SK-N-SH treated with all-trans-retinoic acid at 6 μM for 48 hours (cell line): ENCODE results near the gene WIPI1.

Source experiments
- ATAC-seq: fragments of 200-7000 bp; cut with Tn5 transposase; 3 replicates; pipeline ENCODE4 v1.9.1; 2020; ENCODE audit warnings: mild to moderate bottlenecking, moderate library complexity
- ARNTL ChIP-seq: fragments of 450-650 bp; formaldehyde crosslinking; IDR thresholded peaks from 2 replicates; pipeline ENCODE4 v1.5.0; 2020; ENCODE audit warnings: low read depth, mild to moderate bottlenecking, moderate library complexity, borderline replicate concordance
- CSDC2 ChIP-seq: fragments of 250-450 bp; sonication (Bioruptor Pico); IDR thresholded peaks from 2 replicates; pipeline ENCODE4 v1.5.0; 2020; ENCODE audit warnings: mild to moderate bottlenecking, moderate library complexity
- ESRRG ChIP-seq: fragments of 250-450 bp; sonication (Bioruptor Pico); IDR thresholded peaks from 2 replicates; pipeline ENCODE4 v1.6.1; 2021; ENCODE audit warnings: mild to moderate bottlenecking
- GLIS3 ChIP-seq: fragments of 250-450 bp; sonication (Bioruptor Pico); IDR thresholded peaks from 2 replicates; pipeline ENCODE4 v1.5.0; 2020; ENCODE audit warnings: mild to moderate bottlenecking, moderate library complexity
- ISL1 ChIP-seq: fragments of 250-450 bp; sonication (Bioruptor Pico); IDR thresholded peaks from 2 replicates; pipeline ENCODE4 v2.1.2; 2022; ENCODE audit warnings: mild to moderate bottlenecking, moderate library complexity
- PATZ1 ChIP-seq: fragments of 250-450 bp; sonication (Bioruptor Pico); IDR thresholded peaks from 2 replicates; pipeline ENCODE4 v1.8.0; 2020; ENCODE audit warnings: mild to moderate bottlenecking, moderate library complexity, borderline replicate concordance
- PPARA ChIP-seq: fragments of 250-450 bp; sonication (Bioruptor Pico); IDR thresholded peaks from 2 replicates; pipeline ENCODE4 v1.5.0; 2020; ENCODE audit warnings: mild to moderate bottlenecking, borderline replicate concordance
- RARB ChIP-seq: fragments of 250-450 bp; sonication (Bioruptor Pico); IDR thresholded peaks from 2 replicates; pipeline ENCODE4 v1.8.0; 2021; ENCODE audit warnings: mild to moderate bottlenecking, moderate library complexity
- SNAI2 ChIP-seq: fragments of 250-450 bp; sonication (Bioruptor Pico); IDR thresholded peaks from 2 replicates; pipeline ENCODE4 v1.5.0; 2020; ENCODE audit warnings: mild to moderate bottlenecking, moderate library complexity
- TCF4 ChIP-seq: fragments of 250-450 bp; sonication (Bioruptor Pico); IDR thresholded peaks from 2 replicates; pipeline ENCODE4 v1.8.0; 2021; ENCODE audit warnings: mild to moderate bottlenecking, moderate library complexity, borderline replicate concordance
- TOX ChIP-seq: fragments of 250-450 bp; sonication (Bioruptor Pico); IDR thresholded peaks from 2 replicates; pipeline ENCODE4 v1.8.0; 2021; ENCODE audit warnings: mild to moderate bottlenecking, moderate library complexity, borderline replicate concordance
- TSHZ2 ChIP-seq: fragments of 250-450 bp; sonication (Bioruptor Pico); IDR thresholded peaks from 2 replicates; pipeline ENCODE4 v1.5.0; 2020; ENCODE audit warnings: mild to moderate bottlenecking, moderate library complexity
- ZC3H10 ChIP-seq: fragments of 250-450 bp; sonication (Bioruptor Pico); IDR thresholded peaks from 2 replicates; pipeline ENCODE4 v1.5.1; 2021; ENCODE audit warnings: mild to moderate bottlenecking, moderate library complexity
- ZFP3 ChIP-seq: fragments of 250-450 bp; sonication (Bioruptor Pico); IDR thresholded peaks from 2 replicates; pipeline ENCODE4 v1.5.0; 2020; ENCODE audit warnings: mild to moderate bottlenecking, moderate library complexity
- ZFP30 ChIP-seq: fragments of 450-650 bp; formaldehyde crosslinking; IDR thresholded peaks from 2 replicates; pipeline ENCODE4 v1.5.0; 2022; ENCODE audit warnings: mild to moderate bottlenecking, moderate library complexity
- ZNF565 ChIP-seq: fragments of 450-650 bp; formaldehyde crosslinking; conservative IDR thresholded peaks from 2 replicates; pipeline ENCODE4 v1.5.0; 2020; ENCODE audit warnings: low read depth, mild to moderate bottlenecking, moderate library complexity
- ZNF70 ChIP-seq: fragments of 450-650 bp; formaldehyde crosslinking; IDR thresholded peaks from 2 replicates; pipeline ENCODE4 v1.5.0; 2020; ENCODE audit warnings: mild to moderate bottlenecking, moderate library complexity
- ZNF8 ChIP-seq: fragments of 450-650 bp; formaldehyde crosslinking; IDR thresholded peaks from 2 replicates; pipeline ENCODE4 v1.5.0; 2020; ENCODE audit warnings: mild to moderate bottlenecking, moderate library complexity
- TF ChIP-seq, protein P1 (sequence below): fragments of 250-450 bp; sonication (Bioruptor Pico); IDR thresholded peaks from 2 replicates; pipeline ENCODE4 v1.5.1; 2020; ENCODE audit warnings: low read depth, mild to moderate bottlenecking, moderate library complexity
- TF ChIP-seq, protein P2 (sequence below): fragments of 250-450 bp; sonication (Bioruptor Pico); IDR thresholded peaks from 2 replicates; pipeline ENCODE4 v1.8.0; 2021; ENCODE audit warnings: low read depth, mild to moderate bottlenecking, moderate library complexity, borderline replicate concordance

The WIPI1 gene

GRCh38 chr17:68451670-68452354, 5.5 kb downstream of the WIPI1 start:
- TF ChIP-seq ZFP3 (no peak), CSDC2 (CRISPR knock-in tag) (no peak), ZNF8 (CRISPR knock-in tag) (no peak), ISL1 (no peak), TCF4 (CRISPR knock-in tag) (no peak), SNAI2 (no peak), ARNTL (CRISPR knock-in tag) (no peak), RARB (CRISPR knock-in tag) (no peak)
- TF ChIP-seq, all 23 proteins: peak for 0
- no peak for ATAC-seq

DNA sequence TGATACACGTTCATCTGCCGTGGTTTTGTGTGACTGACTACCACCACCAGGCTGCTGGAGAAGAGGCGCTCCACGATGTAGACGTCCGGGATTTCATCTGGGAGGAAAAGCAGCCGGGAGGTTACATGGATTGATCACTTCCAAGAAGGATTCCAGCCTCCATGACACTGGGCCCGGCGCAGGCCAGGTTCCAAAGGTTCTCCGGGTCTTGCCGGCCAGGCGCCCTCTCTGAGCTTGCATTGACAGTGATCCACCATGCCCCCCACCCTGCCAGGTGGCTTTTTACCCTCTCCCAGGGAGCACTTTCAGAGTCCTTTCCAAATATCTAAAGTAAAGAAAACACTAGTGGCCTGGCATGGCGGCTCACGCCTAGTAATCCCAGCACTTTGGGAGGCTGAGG, 6.5 kb downstream of the WIPI1 start:
- no peak for TF ChIP-seq GLIS3 (CRISPR knock-in tag)
- TF ChIP-seq PPARA (CRISPR knock-in tag), result no peak
- no peak for TF ChIP-seq RARB (CRISPR knock-in tag)
- no peak for TF ChIP-seq PATZ1 (CRISPR knock-in tag)
- TF ChIP-seq ISL1, result no peak
- no peak for TF ChIP-seq ZNF565 (CRISPR knock-in tag)
- TF ChIP-seq TOX (CRISPR knock-in tag), result no peak
- TF ChIP-seq TSHZ2 (CRISPR knock-in tag), result no peak
- TF ChIP-seq ZNF70 (CRISPR knock-in tag), result no peak
- TF ChIP-seq, protein P1, sequence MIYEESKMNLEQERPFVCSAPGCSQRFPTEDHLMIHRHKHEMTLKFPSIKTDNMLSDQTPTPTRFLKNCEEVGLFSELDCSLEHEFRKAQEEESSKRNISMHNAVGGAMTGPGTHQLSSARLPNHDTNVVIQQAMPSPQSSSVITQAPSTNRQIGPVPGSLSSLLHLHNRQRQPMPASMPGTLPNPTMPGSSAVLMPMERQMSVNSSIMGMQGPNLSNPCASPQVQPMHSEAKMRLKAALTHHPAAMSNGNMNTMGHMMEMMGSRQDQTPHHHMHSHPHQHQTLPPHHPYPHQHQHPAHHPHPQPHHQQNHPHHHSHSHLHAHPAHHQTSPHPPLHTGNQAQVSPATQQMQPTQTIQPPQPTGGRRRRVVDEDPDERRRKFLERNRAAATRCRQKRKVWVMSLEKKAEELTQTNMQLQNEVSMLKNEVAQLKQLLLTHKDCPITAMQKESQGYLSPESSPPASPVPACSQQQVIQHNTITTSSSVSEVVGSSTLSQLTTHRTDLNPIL (CRISPR knock-in tag), result no peak
- TF ChIP-seq TCF4 (CRISPR knock-in tag), result no peak
- TF ChIP-seq ZNF8 (CRISPR knock-in tag), result no peak
- TF ChIP-seq, protein P2, sequence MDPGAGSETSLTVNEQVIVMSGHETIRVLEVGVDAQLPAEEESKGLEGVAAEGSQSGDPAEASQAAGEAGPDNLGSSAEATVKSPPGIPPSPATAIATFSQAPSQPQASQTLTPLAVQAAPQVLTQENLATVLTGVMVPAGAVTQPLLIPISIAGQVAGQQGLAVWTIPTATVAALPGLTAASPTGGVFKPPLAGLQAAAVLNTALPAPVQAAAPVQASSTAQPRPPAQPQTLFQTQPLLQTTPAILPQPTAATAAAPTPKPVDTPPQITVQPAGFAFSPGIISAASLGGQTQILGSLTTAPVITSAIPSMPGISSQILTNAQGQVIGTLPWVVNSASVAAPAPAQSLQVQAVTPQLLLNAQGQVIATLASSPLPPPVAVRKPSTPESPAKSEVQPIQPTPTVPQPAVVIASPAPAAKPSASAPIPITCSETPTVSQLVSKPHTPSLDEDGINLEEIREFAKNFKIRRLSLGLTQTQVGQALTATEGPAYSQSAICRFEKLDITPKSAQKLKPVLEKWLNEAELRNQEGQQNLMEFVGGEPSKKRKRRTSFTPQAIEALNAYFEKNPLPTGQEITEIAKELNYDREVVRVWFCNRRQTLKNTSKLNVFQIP (CRISPR knock-in tag), result no peak
- TF ChIP-seq ESRRG (CRISPR knock-in tag), result no peak
- no peak for TF ChIP-seq ARNTL (CRISPR knock-in tag)
- no peak for TF ChIP-seq ZFP30 (CRISPR knock-in tag)
- TF ChIP-seq, all 23 proteins: peak for 0
- no peak for ATAC-seq

GRCh38 chr17:68450391-68450790, 6.9 kb downstream of the WIPI1 start:
- TF ChIP-seq ZC3H10 (CRISPR knock-in tag) (no peak), ISL1 (no peak), TSHZ2 (CRISPR knock-in tag) (no peak), ZFP3 (no peak), SNAI2 (no peak), PPARA (CRISPR knock-in tag) (no peak), ZFP30 (CRISPR knock-in tag) (no peak), TCF4 (CRISPR knock-in tag) (no peak), ZNF70 (CRISPR knock-in tag) (no peak), TOX (CRISPR knock-in tag) (no peak)
- TF ChIP-seq, protein P1 (CRISPR knock-in tag), result no peak
- ATAC-seq, result no peak
